Fibroblast of villous mesenchyme (primary cell): Measurements from ENCODE around the gene PDGFRB. TPM values are rescaled to one million over a fixed set of nuclear protein-coding genes. Genes with fewer than 3 reads are reported as not detected.
"Not testable (repeated sequence)": the region's sequence is repeated elsewhere in the genome, so short reads cannot be mapped to it uniquely, and the experiment has no call there.

ENCODE experiments used
- DNase-seq: peaks from one replicate; pipeline ENCODE4 v3.0.0-alpha.2; 2010; ENCODE audit warnings: low read depth
- H3K4me3 ChIP-seq: 2 replicates; pipeline ENCODE4 v1.5.1; 2011; ENCODE audit warnings: low read depth, mild to moderate bottlenecking, low read length
- CTCF ChIP-seq: IDR thresholded peaks from 2 replicates; pipeline ENCODE4 v1.5.1; 2012; ENCODE audit warnings: low read depth, mild to moderate bottlenecking, low read length; ENCODE audit not compliant: insufficient read depth
- total RNA-seq: library from RNA; depleted of rRNA; stranded (reverse); fragments of >200 nt; gene quantifications from 2 replicates; pipeline ENCODE4 v1.2.3, GENCODE V29; 2012

Gene PDGFRB
- total RNA-seq, 1 donor = 341 TPM

- DNase-seq = no peak
- TF ChIP-seq CTCF = no peak
Measured at GRCh38 chr5:150085950-150086715, 69.5 kb downstream of the PDGFRB start, which contains the start of gene CSF1R. TSS of gene CSF1R (minus strand) at chr5:150086554. CDS start at chr5:150086427, 127 bp downstream.

GRCh38 chr5:150085191-150085912 lies 70.3 kb downstream of the PDGFRB start:
- DNase-seq = no peak
- H3K4me3 ChIP-seq = no peak overlapping the region
- no peak for TF ChIP-seq CTCF

More at GRCh38 chr5:150085950-150086715, 69.5 kb downstream of the PDGFRB start, which contains the start of gene CSF1R:
- no peak within 1 kb of the TSS for H3K4me3 ChIP-seq

DNA sequence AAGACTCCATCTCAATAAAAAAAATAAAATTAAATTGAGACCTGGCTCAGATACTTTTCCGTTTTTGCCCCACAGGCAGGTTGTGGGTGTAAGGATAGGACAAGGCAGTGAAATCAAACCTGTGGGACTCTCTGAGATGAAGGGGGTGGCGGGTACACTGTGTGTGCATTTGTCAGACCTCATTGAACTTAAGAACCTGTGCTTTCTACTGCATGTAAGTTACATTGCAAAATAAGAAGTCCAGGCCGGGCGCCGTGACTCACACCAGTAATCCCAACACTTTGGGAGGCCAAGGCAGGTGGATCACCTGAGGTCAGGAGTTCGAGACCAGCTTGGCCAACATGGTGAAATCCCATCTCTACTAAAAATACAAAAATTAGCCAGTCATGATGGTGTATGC lies 70.9 kb downstream of the PDGFRB start:
- DNase-seq, H3K4me3 ChIP-seq: not testable (repeated sequence)

- no peak overlapping the region for H3K4me3 ChIP-seq
- no peak for TF ChIP-seq CTCF
- no peak for DNase-seq
Measured at GRCh38 chr5:150082889-150083288, 72.8 kb downstream of the PDGFRB start.

GRCh38 chr5:150082374-150082773 lies 73.3 kb downstream of the PDGFRB start:
- no peak overlapping the region for H3K4me3 ChIP-seq
- no peak for DNase-seq
- TF ChIP-seq CTCF = no peak

DNA sequence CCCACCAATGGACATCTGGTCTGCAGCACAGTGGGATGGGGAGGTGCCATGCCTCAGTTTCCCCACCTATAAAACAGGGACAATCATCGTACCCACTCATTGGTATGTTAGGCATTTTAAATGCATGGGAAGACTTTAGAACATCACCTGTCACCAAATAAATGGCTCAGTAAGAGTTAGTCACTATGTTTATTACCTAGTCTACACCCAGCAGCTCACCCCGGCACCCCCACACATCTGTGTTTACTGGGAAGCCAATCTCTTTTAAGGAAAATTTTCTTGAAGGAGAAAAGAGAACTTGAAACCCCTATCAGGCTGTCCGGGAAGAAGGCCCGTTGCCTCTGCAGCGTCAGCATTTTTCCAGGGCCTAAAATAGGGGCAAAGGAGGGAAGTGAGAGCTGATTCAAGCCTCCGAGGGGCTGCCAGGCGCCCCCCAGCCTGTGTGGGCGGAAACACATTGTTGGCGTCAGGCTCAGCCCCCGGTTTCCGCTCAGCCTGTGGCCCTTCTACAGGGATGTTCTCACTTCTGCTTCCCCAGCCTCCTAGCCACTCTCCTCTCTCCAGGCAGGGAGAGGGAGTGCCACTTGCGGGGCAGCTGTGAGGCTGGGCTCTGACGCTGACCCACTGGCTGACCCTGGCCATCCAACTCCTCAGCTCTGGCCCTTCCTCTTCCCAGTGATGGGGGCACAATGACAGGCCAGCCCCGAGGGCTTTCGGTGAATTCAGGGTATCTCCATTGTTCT lies 73.9 kb downstream of the PDGFRB start:
- no peak overlapping the region for H3K4me3 ChIP-seq
- DNase-seq = peak; percentile 45
- TF ChIP-seq CTCF = no peak
